H1 (cell line): ENCODE data around the gene RPL41. TPM values are rescaled to one million over a fixed set of nuclear protein-coding genes. Genes with fewer than 3 reads are reported as not detected.

Experiments used
- CEBPB ChIP-seq: IDR thresholded peaks from 2 replicates; pipeline ENCODE4 v1.6.1; 2012; ENCODE audit warnings: low read depth, low read length
- CTBP2 ChIP-seq: IDR thresholded peaks from 2 replicates; pipeline ENCODE4 v1.7.0; 2011; ENCODE audit warnings: borderline replicate concordance, mild to moderate bottlenecking, moderate library complexity, mixed read lengths, low read length; ENCODE audit not compliant: insufficient read depth, insufficient read length
- HDAC2 ChIP-seq, 2 experiments: fragments of 300-600 bp in 1 of 2; sonication (generic) in 1 of 2; IDR thresholded peaks; 2 replicates each; pipeline ENCODE4 v1.6.1; 2011 to 2012; ENCODE audit warnings: low read depth in 2 of 2, low read length in 2 of 2, mild to moderate bottlenecking in 2 of 2, moderate library complexity in 2 of 2, borderline replicate concordance in 1 of 2, inconsistent platforms in 1 of 2
- JUN ChIP-seq: IDR thresholded peaks from 2 replicates; pipeline ENCODE4 v1.6.1; 2011; ENCODE audit warnings: low read depth, mild to moderate bottlenecking, improper control_type of control experiment, low read length
- POLR2A ChIP-seq, 2 experiments: IDR thresholded peaks; 1 replicate in 1 of 2; 2 replicates in 1 of 2; pipeline ENCODE4 v1.6.1; 2011; ENCODE audit warnings: low read depth in 2 of 2, low read length in 2 of 2, mild to moderate bottlenecking in 2 of 2; ENCODE audit errors: control extremely low read depth in 1 of 2
- POU5F1 ChIP-seq: IDR thresholded peaks from 2 replicates; pipeline ENCODE4 v1.6.1; 2011; ENCODE audit warnings: low read depth, mild to moderate bottlenecking, low read length, moderate library complexity
- RFX5 ChIP-seq: IDR thresholded peaks from 2 replicates; pipeline ENCODE4 v1.6.1; 2011; ENCODE audit warnings: low read depth, low read length, improper control_type of control experiment, borderline replicate concordance
- polyA plus RNA-seq, 7 experiments: library from polyadenylated mRNA; depleted of rRNA in 3 of 7; stranded (reverse) in 5 of 7; unstranded in 2 of 7; fragments of >200 nt in 5 of 7; fragments of 200-250 nt in 2 of 7; gene quantifications; 1 replicate in 5 of 7; 2 replicates in 1 of 7; 4 replicates in 1 of 7; pipeline versions ENCODE4 v1.2.1 to v1.2.3, GENCODE V29; 2011 to 2013; ENCODE audit warnings: missing spikeins in 2 of 7, mixed read lengths in 2 of 7
- total RNA-seq: library from RNA; stranded (reverse); fragmentation: NEBNext Ultra II Directional; extraction: Animal tissue kit (Norgen Biotek cat#: 25700); gene quantifications from 2 replicates; pipeline ENCODE4 v1.2.1, GENCODE V29; 2021
- TF ChIP-seq, protein P1 (sequence below): fragments of 300-600 bp; sonication (generic); IDR thresholded peaks from 2 replicates; pipeline ENCODE4 v1.7.1; 2012; ENCODE audit warnings: low read length, moderate library complexity, mild to moderate bottlenecking, inconsistent platforms; ENCODE audit not compliant: insufficient replicate concordance

The RPL41 gene
- total and polyA plus RNA-seq, 2 of the 8 experiments (the other 6 are each of a cell fraction or from before 2014, with no cell fraction given) = 4,440 to 16,488 TPM

DNA sequence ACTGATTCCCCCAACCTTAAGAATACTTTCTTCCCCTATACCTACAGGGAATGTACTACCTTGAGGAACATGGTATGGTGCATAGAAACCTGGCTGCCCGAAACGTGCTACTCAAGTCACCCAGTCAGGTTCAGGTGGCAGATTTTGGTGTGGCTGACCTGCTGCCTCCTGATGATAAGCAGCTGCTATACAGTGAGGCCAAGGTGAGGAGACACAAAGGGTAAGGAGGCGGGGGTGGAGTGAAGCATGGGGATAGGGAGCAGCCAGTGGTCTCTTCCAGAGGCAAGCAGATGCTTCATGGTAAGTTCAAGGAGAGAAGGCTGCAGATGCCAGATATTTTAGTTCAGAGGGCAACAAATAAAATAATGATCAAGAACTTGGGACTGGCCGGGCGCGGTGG lies 18.7 kb upstream of the RPL41 start (continued):
- TF ChIP-seq, protein P1, sequence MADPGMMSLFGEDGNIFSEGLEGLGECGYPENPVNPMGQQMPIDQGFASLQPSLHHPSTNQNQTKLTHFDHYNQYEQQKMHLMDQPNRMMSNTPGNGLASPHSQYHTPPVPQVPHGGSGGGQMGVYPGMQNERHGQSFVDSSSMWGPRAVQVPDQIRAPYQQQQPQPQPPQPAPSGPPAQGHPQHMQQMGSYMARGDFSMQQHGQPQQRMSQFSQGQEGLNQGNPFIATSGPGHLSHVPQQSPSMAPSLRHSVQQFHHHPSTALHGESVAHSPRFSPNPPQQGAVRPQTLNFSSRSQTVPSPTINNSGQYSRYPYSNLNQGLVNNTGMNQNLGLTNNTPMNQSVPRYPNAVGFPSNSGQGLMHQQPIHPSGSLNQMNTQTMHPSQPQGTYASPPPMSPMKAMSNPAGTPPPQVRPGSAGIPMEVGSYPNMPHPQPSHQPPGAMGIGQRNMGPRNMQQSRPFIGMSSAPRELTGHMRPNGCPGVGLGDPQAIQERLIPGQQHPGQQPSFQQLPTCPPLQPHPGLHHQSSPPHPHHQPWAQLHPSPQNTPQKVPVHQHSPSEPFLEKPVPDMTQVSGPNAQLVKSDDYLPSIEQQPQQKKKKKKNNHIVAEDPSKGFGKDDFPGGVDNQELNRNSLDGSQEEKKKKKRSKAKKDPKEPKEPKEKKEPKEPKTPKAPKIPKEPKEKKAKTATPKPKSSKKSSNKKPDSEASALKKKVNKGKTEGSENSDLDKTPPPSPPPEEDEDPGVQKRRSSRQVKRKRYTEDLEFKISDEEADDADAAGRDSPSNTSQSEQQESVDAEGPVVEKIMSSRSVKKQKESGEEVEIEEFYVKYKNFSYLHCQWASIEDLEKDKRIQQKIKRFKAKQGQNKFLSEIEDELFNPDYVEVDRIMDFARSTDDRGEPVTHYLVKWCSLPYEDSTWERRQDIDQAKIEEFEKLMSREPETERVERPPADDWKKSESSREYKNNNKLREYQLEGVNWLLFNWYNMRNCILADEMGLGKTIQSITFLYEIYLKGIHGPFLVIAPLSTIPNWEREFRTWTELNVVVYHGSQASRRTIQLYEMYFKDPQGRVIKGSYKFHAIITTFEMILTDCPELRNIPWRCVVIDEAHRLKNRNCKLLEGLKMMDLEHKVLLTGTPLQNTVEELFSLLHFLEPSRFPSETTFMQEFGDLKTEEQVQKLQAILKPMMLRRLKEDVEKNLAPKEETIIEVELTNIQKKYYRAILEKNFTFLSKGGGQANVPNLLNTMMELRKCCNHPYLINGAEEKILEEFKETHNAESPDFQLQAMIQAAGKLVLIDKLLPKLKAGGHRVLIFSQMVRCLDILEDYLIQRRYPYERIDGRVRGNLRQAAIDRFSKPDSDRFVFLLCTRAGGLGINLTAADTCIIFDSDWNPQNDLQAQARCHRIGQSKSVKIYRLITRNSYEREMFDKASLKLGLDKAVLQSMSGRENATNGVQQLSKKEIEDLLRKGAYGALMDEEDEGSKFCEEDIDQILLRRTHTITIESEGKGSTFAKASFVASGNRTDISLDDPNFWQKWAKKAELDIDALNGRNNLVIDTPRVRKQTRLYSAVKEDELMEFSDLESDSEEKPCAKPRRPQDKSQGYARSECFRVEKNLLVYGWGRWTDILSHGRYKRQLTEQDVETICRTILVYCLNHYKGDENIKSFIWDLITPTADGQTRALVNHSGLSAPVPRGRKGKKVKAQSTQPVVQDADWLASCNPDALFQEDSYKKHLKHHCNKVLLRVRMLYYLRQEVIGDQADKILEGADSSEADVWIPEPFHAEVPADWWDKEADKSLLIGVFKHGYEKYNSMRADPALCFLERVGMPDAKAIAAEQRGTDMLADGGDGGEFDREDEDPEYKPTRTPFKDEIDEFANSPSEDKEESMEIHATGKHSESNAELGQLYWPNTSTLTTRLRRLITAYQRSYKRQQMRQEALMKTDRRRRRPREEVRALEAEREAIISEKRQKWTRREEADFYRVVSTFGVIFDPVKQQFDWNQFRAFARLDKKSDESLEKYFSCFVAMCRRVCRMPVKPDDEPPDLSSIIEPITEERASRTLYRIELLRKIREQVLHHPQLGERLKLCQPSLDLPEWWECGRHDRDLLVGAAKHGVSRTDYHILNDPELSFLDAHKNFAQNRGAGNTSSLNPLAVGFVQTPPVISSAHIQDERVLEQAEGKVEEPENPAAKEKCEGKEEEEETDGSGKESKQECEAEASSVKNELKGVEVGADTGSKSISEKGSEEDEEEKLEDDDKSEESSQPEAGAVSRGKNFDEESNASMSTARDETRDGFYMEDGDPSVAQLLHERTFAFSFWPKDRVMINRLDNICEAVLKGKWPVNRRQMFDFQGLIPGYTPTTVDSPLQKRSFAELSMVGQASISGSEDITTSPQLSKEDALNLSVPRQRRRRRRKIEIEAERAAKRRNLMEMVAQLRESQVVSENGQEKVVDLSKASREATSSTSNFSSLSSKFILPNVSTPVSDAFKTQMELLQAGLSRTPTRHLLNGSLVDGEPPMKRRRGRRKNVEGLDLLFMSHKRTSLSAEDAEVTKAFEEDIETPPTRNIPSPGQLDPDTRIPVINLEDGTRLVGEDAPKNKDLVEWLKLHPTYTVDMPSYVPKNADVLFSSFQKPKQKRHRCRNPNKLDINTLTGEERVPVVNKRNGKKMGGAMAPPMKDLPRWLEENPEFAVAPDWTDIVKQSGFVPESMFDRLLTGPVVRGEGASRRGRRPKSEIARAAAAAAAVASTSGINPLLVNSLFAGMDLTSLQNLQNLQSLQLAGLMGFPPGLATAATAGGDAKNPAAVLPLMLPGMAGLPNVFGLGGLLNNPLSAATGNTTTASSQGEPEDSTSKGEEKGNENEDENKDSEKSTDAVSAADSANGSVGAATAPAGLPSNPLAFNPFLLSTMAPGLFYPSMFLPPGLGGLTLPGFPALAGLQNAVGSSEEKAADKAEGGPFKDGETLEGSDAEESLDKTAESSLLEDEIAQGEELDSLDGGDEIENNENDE = no peak
- TF ChIP-seq JUN (no peak), HDAC2 (IDR thresholded peaks at IDR 0.05; ENCODE audit: borderline replicate concordance in 1 of 2, low read depth in 2 of 2, low read length in 2 of 2) (no peak), CTBP2 (no peak), RFX5 (no peak), POU5F1 (no peak), POLR2A (IDR thresholded peaks at IDR 0.05; ENCODE audit: control extremely low read depth in 1 of 2, low read depth in 2 of 2, low read length in 2 of 2) (no peak), CEBPB (no peak)
